GM21367 (cell line): ENCODE data around the gene LY6G5B.

Experiments
- ATAC-seq: cut with Tn5 transposase; IDR thresholded peaks from one replicate; pipeline ENCODE4 v1.9.1; 2021; ENCODE audit not compliant: unreplicated experiment

The LY6G5B gene, protein sequence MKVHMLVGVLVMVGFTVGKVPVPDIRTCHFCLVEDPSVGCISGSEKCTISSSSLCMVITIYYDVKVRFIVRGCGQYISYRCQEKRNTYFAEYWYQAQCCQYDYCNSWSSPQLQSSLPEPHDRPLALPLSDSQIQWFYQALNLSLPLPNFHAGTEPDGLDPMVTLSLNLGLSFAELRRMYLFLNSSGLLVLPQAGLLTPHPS

DNA sequence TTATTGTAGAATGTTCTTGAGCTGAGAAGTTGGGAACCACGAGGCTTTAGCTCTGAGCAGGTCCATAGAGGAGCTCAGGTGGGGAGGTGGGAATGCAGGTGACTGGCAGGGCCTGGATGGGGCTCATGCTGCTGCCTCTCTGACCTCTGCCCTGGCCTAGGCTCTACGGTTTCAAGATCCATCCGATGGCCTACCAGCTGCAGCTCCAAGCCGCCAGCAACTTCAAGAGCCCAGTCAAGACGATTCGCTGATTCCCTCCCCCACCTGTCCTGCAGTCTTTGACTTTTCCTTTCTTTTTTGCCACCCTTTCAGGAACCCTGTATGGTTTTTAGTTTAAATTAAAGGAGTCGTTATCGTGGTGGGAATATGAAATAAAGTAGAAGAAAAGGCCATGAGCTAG, at the start of gene LY6G5B:
Gene LY6G5B (plus strand): TSS at position 301 of the 400 bp plus-strand sequence. CDS start 975 bp downstream, outside the sequence.
- no peak for ATAC-seq

DNA sequence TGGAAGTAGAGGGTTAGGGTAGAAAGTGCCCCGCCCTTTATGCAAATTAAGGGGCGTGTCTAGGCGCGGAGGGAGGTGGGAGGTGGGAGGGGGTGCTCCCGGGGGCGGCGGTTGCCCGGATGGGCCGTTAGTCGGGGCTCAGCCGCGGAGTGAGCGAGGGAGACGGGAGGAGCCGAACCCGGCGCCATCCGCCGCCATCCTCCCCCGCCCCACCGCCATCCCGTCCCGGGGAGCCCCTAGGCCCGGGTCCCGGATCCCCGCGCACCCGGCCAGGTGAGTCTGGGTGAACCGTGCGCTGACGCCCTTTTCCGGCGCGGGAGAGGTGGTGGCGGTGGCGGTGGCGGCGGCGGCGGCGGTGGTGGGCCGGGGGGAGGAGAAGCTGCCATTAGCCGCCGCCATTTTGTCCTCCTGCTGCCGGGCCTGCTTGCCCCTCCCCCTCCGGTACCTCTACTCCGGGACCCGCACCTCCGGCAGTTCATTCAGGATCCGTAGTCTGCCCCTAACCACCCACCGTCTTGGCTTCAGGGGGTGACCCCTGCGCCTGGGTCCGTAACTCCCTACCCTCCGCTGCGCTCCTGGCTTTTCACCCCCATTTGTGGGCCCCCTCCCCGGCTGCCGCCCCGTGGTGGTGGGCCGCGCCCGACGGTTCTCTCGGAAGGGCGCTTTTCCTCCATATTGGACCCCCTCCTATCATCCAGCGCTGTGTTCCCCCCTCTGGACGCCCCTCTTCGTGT, 49.0 kb upstream of the LY6G5B start, which contains the start of gene PRRC2A:
Gene PRRC2A (plus strand): TSS at position 130 of the 734 bp plus-strand sequence. CDS start 2,075 bp downstream, outside the sequence.
- ATAC-seq: peak; percentile 19

DNA sequence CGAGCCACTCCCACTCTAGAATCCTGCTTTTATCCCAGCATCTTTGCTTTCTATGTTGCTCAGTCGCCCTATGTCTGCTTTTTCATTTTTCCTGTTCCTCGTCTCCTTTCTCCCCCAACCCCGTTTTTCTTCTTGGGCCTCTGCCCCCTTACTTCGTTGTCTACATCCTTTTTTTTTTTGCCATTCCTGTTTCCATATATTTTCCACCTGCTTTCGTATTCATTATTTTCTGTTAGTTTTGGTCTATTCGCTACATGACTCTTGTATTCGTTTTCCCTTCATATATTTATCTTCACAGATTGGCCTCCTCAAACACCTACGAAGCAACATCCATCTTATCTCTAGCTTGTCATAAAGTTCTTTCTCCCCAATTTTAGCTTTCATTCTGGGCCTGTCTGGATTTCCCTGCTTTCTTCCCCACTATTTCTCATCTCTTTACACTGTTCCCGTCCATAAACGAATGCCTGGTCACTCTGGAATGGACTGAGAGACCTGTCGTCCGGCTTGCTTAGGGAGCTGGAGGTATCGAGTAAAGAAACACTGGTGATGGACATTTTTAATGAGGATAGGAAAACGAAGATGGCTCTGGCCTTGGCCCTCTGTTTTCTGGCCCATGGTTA, 48.3 kb upstream of the LY6G5B start:
- no peak for ATAC-seq

DNA sequence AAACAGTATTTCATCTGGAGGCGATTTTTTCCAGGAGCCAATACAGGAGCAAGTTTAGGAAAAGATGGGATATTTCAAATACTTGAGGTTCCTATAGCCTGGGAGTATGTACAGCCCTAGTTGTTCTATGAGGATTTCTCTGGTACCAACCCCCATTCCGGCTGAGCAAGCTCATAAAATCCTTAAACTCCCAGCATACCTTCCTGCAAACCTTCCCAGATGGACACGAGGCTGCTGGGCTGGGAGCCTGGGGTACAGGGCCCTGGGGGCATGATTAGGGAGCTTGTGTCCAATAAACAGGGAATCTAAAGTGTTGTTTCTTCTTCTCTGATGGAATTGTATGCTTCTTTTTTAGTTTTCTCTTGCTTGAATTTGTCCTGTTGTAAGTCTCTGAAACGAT, 47.8 kb upstream of the LY6G5B start:
- ATAC-seq: no peak

DNA sequence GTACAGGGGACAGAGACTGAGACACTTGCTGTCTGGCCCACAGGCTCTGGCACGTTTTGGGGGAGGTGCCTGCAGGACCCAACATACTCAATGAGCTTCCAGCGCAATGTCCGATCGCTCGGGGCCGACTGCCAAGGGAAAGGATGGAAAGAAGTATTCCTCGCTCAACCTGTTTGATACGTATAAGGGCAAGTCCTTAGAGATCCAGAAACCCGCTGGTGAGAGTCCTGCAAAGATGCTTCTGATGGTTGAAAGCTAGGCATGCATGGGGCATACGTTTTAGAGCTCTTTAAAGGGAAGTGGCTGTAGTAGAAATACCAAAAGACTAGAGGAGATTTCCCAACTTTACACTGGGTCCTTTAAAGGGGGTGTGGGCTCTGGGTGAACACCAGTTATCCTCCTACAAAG, 47.1 kb upstream of the LY6G5B start:
- ATAC-seq: no peak

GRCh38 chr6:31624070-31624469, 45.7 kb upstream of the LY6G5B start:
- no peak for ATAC-seq

GRCh38 chr6:31626952-31627351, 42.8 kb upstream of the LY6G5B start:
- no peak for ATAC-seq

DNA sequence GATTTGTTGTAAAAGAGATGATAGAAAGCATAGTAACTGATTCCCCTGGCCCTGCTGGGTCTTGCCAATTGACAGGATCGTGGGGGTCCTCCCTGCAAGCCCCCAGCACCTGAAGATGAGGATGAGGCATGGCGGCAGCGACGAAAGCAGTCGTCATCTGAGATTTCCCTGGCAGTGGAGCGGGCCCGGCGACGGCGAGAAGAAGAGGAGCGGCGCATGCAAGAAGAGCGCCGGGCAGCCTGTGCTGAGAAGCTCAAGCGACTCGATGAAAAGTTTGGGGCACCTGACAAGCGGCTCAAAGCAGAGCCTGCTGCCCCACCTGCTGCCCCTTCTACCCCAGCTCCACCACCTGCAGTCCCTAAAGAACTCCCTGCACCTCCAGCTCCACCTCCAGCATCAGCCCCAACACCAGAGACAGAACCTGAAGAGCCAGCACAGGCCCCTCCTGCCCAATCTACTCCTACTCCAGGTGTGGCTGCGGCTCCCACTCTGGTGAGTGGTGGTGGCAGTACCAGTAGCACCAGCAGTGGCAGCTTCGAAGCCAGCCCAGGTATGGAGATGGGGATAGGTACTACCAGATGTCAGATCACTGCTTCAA, 42.0 kb upstream of the LY6G5B start:
- ATAC-seq: no peak

- no peak for ATAC-seq
Observed at GRCh38 chr6:31629014-31629413, 40.8 kb upstream of the LY6G5B start.

DNA sequence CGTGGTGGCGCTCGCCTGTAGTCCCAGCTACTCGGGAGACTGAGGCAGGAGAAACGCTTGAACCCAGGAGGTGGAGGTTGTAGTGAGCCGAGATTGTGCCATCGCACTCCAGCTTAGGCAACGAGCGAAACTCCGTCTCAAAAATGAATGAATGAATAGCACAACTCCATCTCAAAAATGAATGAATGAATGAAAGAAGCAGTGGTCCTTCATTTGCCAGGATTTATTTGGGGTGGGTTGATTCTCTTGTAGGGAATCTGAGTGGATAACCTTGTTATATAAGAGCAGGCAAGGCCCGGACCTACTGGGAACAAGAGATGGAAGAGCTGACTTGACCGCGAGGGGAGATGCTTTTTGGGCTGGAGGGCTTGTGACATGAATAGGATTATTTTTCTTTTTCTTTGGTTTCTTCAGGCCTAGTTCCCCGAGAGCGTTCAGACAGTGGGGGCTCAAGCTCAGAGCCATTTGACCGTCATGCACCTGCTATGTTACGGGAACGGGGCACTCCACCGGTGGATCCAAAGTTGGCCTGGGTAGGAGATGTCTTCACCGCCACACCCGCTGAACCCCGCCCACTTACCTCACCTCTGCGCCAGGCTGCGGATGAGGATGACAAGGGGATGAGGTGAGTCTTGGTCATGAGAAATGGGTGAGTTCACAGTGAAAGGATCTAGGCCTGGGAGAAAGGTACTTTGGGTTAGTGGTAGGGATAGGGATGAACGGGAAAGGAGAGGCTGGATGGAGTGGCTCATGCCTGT, 39.4 kb upstream of the LY6G5B start:
- no peak for ATAC-seq

DNA sequence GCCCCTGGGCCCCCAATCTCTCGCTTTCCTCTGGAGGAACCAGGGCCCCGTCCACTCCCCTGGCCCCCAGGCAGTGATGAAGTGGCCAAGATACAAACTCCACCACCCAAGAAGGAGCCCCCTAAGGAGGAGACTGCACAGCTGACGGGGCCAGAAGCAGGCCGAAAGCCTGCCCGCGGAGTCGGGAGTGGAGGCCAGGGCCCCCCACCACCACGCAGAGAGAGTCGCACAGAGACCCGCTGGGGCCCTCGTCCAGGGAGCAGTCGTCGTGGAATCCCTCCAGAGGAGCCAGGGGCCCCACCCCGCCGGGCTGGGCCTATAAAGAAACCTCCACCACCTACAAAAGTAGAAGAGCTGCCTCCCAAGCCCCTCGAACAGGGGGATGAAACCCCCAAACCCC, 38.6 kb upstream of the LY6G5B start:
- no peak for ATAC-seq

GRCh38 chr6:31631681-31632278, 38.0 kb upstream of the LY6G5B start:
- no peak for ATAC-seq

DNA sequence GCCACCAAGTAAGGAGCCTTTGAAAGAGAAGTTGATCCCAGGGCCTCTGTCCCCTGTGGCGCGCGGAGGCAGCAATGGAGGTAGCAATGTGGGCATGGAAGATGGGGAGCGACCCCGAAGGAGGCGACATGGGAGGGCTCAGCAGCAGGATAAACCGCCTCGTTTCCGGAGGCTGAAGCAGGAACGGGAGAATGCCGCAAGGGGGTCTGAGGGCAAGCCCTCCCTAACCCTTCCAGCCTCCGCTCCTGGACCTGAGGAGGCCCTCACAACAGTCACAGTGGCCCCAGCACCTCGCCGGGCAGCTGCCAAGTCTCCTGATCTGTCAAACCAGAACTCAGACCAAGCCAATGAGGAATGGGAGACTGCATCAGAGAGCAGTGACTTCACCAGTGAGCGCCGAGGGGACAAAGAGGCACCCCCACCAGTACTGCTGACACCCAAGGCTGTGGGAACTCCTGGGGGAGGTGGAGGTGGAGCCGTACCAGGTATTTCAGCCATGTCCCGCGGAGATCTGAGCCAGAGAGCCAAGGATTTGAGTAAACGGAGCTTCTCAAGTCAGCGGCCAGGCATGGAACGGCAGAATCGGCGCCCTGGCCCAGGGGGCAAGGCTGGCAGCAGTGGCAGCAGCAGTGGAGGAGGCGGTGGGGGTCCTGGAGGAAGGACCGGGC, 37.4 kb upstream of the LY6G5B start:
- no peak for ATAC-seq

DNA sequence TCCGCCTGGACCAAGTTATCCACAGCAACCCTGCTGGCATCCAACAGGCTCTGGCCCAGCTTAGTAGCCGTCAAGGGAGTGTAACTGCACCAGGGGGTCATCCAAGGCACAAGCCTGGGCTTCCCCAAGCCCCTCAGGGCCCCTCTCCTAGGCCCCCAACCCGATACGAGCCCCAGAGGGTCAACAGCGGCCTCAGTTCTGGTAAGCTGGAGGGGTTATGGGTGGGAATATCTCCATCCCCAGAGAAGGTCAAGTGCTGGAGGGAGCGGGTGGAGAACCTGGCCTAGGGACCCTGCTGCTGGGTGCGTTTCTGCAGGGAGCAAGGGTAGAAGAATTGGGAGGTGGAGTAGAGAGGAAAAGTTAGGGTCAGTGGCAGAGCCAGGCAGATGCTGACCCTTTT, 36.3 kb upstream of the LY6G5B start:
- no peak for ATAC-seq

GRCh38 chr6:31634131-31634530, 35.6 kb upstream of the LY6G5B start:
- no peak for ATAC-seq

DNA sequence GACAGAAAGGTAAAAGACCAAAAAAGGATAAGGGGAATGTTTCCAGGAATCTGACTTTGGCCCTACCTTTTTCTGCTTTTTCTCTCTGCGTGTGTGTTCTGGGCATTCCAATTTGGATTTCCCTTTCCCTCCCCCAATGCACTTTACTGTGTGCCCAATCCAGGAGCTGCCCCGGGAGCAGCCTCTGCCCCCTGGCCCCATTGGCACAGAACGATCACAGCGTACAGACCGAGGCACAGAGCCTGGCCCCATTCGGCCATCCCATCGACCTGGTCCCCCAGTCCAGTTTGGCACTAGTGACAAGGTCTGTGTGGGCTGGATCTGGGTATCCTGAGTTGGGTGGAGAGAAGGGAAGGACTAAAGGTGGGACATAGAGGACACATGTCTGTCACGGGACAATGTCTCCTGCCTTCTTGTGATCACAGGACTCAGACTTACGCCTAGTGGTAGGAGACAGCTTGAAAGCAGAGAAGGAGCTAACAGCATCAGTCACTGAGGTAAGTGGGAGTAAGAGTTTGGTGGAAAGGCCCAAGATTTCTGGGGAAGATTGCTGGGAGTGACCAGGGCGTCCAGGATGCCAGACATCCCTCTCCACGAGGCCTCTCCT, 34.7 kb upstream of the LY6G5B start:
- ATAC-seq: no peak

GRCh38 chr6:31636698-31637596, 32.8 kb upstream of the LY6G5B start:
- no peak for ATAC-seq

GRCh38 chr6:31639043-31639442, 30.7 kb upstream of the LY6G5B start:
- no peak for ATAC-seq

DNA sequence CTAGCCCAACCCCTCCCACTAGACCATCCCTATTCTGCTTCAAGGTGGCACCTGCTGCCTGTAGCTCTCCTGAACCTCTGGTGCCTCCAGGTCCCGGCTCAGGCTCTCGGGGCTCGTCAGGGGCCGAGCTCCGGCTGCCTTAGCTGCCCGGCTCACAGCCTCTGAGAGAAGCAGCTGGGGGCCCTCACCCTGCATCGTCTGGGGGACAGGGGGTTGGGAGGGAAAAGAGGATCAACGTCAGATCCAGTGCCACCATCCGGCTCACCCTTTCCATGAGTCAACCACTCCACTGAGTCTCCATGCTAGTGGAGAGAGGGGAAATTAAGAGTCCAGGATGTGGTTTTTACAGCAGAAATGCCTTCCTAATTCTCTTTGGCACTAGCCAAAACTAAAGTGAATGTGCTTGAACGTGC, 30.3 kb upstream of the LY6G5B start:
- ATAC-seq: no peak
